DOHH2 (cell line): ENCODE results near the gene PSD4.
A peak's percentile ranks its signal among the peaks of the same experiment; 100 is the strongest.

Experiments used
- H3F3A ChIP-seq: fragments of 200-600 bp; sonication (generic), shearing (Covaris generic); 2 replicates; pipeline ENCODE4 v1.6.0; 2016; ENCODE audit warnings: antibody characterized with exemption, mild to moderate bottlenecking; ENCODE audit not compliant: control insufficient read depth, insufficient read depth
- H3K27ac ChIP-seq: fragments of 200-600 bp; sonication (generic); 2 replicates; pipeline ENCODE4 v1.5.1; 2014; ENCODE audit warnings: low read depth, mild to moderate bottlenecking, low read length, moderate library complexity
- H3K27me3 ChIP-seq: fragments of 200-600 bp; sonication (generic); 2 replicates; pipeline ENCODE4 v1.6.1; 2014; ENCODE audit warnings: mild to moderate bottlenecking, low read length, mixed read lengths; ENCODE audit not compliant: control insufficient read depth
- H3K36me3 ChIP-seq: fragments of 200-600 bp; sonication (generic); 2 replicates; pipeline ENCODE4 v1.6.1; 2014; ENCODE audit warnings: mild to moderate bottlenecking, low read length, moderate library complexity, mixed read lengths; ENCODE audit not compliant: control insufficient read depth
- H3K4me1 ChIP-seq: fragments of 200-600 bp; sonication (generic); 2 replicates; pipeline ENCODE4 v1.6.1; 2014; ENCODE audit warnings: mild to moderate bottlenecking, low read length, mixed read lengths; ENCODE audit not compliant: control insufficient read depth
- H3K4me2 ChIP-seq: fragments of 200-600 bp; sonication (generic); 2 replicates; pipeline ENCODE4 v1.6.0; 2014; ENCODE audit warnings: mild to moderate bottlenecking, low read length, moderate library complexity
- H3K4me3 ChIP-seq: fragments of 200-600 bp; sonication (generic); 2 replicates; pipeline ENCODE4 v1.5.1; 2014; ENCODE audit warnings: mild to moderate bottlenecking, low read length, mixed read lengths
- H3K79me2 ChIP-seq: fragments of 200-600 bp; sonication (generic); 2 replicates; pipeline ENCODE4 v1.6.1; 2014; ENCODE audit warnings: mild to moderate bottlenecking, low read length, mixed read lengths; ENCODE audit not compliant: control insufficient read depth
- H3K9me2 ChIP-seq: fragments of 200-600 bp; sonication (generic); replicated peaks from 2 replicates; pipeline ENCODE4 v1.6.1; 2014; ENCODE audit warnings: mild to moderate bottlenecking, low read length, mixed read lengths; ENCODE audit not compliant: control insufficient read depth
- H3K9me3 ChIP-seq: fragments of 200-600 bp; sonication (generic); 2 replicates; pipeline ENCODE4 v1.6.1; 2014; ENCODE audit warnings: antibody characterized with exemption, low read length, mixed read lengths; ENCODE audit not compliant: control insufficient read depth, insufficient read depth
- H4K20me1 ChIP-seq: fragments of 200-600 bp; sonication (generic); 2 replicates; pipeline ENCODE4 v1.6.0; 2014; ENCODE audit warnings: low read depth, mild to moderate bottlenecking, antibody characterized with exemption, low read length, moderate library complexity; ENCODE audit not compliant: control insufficient read depth, insufficient read depth
- EZH2phosphoT487 ChIP-seq: fragments of 200-600 bp; sonication (generic); IDR thresholded peaks from 2 replicates; pipeline ENCODE4 v1.6.1; 2017; ENCODE audit warnings: borderline replicate concordance, mild to moderate bottlenecking, antibody characterized with exemption, low read length, moderate library complexity, mixed read lengths
- TF ChIP-seq, protein P1 (sequence below): fragments of 200-600 bp; sonication (generic); IDR thresholded peaks from one replicate; pipeline ENCODE4 v1.5.1; 2014; ENCODE audit warnings: antibody characterized with exemption, mild to moderate bottlenecking, low read depth, low read length; ENCODE audit not compliant: poor library complexity, severe bottlenecking

Gene PSD4

DNA sequence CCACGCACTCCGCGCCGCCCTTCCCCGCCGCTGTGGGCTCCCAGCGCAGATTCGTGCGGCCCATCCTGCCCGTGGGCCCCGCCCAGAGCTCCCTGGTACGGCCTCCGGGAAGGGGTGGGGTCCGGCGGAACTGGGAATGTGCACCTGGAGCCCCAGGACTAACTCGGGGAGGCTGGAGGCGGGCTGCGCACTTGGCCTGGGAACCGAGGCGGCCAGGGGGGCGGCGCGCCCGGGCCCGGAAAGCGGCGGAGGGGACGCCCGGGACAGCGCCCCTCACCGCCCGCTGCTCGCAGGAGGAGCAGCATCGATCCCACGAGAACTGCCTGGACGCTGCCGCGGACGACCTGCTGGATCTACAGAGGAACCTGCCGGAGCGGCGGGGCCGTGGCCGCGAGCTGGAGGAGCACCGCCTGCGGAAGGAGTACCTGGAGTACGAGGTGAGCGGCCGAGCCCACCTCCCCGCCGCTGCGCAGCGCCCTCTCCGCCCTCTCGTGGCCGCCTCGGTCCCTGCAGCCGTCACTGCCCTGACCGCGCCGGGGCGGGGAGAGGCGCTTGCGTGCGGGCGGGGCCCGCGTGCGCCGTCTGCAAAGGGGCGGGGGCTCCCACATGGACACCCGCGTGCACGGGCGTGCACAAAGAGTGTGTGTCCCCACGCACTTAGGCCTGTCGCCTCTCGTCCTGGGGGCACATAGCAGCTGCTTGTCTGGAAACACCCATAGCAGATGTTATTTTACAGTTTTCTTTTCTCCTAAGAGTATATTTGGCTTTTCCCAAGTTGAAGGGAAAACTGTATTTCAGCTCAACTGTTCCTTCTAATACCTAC, 25.2 kb downstream of the PSD4 start:
- H3K9me3 ChIP-seq: no peaks in the 10 kb centered on the region
- H3K9me2 ChIP-seq: no peaks in the 10 kb centered on the region
- peaks cover 90% of the 10 kb centered on the region for H3K36me3 ChIP-seq
- H3K4me2 ChIP-seq: peak overlapping the region; percentile 22; the same call in 1 of the 2 replicates
- TF ChIP-seq, protein P1, sequence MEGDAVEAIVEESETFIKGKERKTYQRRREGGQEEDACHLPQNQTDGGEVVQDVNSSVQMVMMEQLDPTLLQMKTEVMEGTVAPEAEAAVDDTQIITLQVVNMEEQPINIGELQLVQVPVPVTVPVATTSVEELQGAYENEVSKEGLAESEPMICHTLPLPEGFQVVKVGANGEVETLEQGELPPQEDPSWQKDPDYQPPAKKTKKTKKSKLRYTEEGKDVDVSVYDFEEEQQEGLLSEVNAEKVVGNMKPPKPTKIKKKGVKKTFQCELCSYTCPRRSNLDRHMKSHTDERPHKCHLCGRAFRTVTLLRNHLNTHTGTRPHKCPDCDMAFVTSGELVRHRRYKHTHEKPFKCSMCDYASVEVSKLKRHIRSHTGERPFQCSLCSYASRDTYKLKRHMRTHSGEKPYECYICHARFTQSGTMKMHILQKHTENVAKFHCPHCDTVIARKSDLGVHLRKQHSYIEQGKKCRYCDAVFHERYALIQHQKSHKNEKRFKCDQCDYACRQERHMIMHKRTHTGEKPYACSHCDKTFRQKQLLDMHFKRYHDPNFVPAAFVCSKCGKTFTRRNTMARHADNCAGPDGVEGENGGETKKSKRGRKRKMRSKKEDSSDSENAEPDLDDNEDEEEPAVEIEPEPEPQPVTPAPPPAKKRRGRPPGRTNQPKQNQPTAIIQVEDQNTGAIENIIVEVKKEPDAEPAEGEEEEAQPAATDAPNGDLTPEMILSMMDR: peak; percentile 75
- no peak for TF ChIP-seq EZH2phosphoT487
- peaks cover 30% of the 10 kb centered on the region for H3K4me1 ChIP-seq
- H4K20me1 ChIP-seq: no peaks in the 10 kb centered on the region
- H3K27me3 ChIP-seq: no peaks in the 10 kb centered on the region
- H3K79me2 ChIP-seq: peaks cover 3% of the 10 kb centered on the region
- H3K4me3 ChIP-seq: no peak overlapping the region
- H3F3A ChIP-seq: peaks cover 7% of the 10 kb centered on the region; the same call in 1 of the 2 replicates
- H3K27ac ChIP-seq: no peak overlapping the region

DNA sequence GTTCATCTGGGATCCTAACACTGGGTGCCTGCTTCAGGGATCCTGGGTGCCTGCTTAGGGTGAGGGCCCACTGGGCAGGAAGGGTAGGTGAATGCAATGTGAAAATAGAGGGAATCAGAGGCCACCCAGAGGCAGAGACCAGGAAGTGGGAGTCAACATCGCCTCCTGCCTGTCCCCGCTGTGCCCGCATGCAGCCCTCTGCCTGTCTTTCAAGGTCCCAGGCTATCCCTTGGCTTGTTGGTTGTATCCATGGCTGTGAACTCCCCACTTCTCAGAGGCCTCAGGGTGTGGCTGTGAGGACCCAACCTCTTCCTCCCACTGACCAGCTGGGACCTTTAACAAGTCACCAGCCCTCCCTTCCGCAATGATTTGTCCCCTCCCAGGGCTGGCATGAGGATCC, 26.5 kb downstream of the PSD4 start:
- H3K4me2 ChIP-seq: no peak overlapping the region
- no peak overlapping the region for H3K4me3 ChIP-seq
- H3K9me2 ChIP-seq: no peaks in the 10 kb centered on the region
- TF ChIP-seq, protein P1: peak; percentile 19
- TF ChIP-seq EZH2phosphoT487: no peak
- peaks cover 3% of the 10 kb centered on the region for H3K79me2 ChIP-seq
- no peaks in the 10 kb centered on the region for H4K20me1 ChIP-seq
- no peak overlapping the region for H3K27ac ChIP-seq
- H3K36me3 ChIP-seq: peaks cover 86% of the 10 kb centered on the region
- no peaks in the 10 kb centered on the region for H3K9me3 ChIP-seq
- peaks cover 7% of the 10 kb centered on the region; the same call in 1 of the 2 replicates for H3F3A ChIP-seq
- no peaks in the 10 kb centered on the region for H3K27me3 ChIP-seq
- H3K4me1 ChIP-seq: peaks cover 34% of the 10 kb centered on the region

DNA sequence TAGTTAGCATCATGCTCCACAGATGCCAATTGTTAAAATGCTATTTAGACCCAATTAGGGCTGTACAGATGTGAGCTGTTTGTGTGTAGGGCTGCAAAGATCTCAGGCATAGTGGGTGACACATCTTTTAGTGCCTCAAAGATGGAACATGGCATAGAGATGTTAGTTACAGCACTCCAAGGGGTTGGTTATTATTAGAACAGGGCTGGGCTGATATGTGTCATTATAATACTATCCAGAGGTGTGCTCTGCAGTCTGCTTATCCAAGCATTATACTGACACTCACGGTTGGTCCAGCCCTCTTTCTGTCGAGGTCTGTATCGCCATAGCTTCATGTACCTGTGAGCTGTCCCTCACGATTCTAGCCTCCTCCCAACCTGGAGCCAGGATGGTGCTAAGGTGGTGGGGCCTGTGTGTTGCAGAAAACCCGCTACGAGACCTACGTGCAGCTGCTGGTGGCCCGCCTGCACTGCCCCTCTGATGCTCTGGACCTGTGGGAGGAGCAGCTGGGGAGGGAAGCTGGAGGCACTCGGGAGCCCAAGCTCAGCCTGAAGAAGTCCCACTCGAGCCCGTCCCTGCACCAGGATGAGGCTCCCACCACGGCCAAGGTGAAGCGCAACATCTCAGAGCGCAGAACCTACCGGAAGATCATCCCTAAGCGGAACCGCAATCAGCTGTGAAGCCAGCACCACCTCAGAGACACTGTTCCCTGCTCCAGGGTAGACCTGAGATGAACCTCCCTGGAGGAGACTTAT, 27.1 kb downstream of the PSD4 start:
- Histone ChIP-seq H3K4me3 (no peak overlapping the region), H3K27ac (no peak overlapping the region), H3K36me3 (peaks cover 79% of the 10 kb centered on the region), H3K27me3 (no peaks in the 10 kb centered on the region), H3K79me2 (peaks cover 3% of the 10 kb centered on the region), H3K4me2 (no peak overlapping the region), H4K20me1 (no peaks in the 10 kb centered on the region), H3K9me3 (no peaks in the 10 kb centered on the region), H3F3A (peaks cover 7% of the 10 kb centered on the region; the same call in 1 of the 2 replicates), H3K9me2 (no peaks in the 10 kb centered on the region), H3K4me1 (peaks cover 34% of the 10 kb centered on the region)
- TF ChIP-seq EZH2phosphoT487: no peak
- TF ChIP-seq, protein P1: no peak
